Activated CD8-positive, alpha-beta memory T cell treated with anti-CD3 and anti-CD28 coated beads for 4 hours (primary cell): ENCODE data around the gene TNFAIP3.
"Not testable (repeated sequence)": the region's sequence is repeated elsewhere in the genome, so short reads cannot be mapped to it uniquely, and the experiment has no call there.

Experiments
- DNase-seq, 2 donors: peaks; one replicate each; pipeline ENCODE4 v3.0.0-alpha.2; 2020; ENCODE audit warnings: low read depth in 2 of 2

The TNFAIP3 gene

GRCh38 chr6:137878029-137878428, 11.0 kb downstream of the TNFAIP3 start:
- DNase-seq = no peak

DNA sequence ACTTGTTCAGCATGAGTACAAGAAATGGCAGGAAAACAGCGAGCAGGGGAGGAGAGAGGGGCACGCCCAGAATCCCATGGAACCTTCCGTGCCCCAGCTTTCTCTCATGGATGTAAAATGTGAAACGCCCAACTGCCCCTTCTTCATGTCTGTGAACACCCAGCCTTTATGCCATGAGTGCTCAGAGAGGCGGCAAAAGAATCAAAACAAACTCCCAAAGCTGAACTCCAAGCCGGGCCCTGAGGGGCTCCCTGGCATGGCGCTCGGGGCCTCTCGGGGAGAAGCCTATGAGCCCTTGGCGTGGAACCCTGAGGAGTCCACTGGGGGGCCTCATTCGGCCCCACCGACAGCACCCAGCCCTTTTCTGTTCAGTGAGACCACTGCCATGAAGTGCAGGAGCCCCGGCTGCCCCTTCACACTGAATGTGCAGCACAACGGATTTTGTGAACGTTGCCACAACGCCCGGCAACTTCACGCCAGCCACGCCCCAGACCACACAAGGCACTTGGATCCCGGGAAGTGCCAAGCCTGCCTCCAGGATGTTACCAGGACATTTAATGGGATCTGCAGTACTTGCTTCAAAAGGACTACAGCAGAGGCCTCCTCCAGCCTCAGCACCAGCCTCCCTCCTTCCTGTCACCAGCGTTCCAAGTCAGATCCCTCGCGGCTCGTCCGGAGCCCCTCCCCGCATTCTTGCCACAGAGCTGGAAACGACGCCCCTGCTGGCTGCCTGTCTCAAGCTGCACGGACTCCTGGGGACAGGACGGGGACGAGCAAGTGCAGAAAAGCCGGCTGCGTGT, 11.6 kb downstream of the TNFAIP3 start:
- DNase-seq = no peak

DNA sequence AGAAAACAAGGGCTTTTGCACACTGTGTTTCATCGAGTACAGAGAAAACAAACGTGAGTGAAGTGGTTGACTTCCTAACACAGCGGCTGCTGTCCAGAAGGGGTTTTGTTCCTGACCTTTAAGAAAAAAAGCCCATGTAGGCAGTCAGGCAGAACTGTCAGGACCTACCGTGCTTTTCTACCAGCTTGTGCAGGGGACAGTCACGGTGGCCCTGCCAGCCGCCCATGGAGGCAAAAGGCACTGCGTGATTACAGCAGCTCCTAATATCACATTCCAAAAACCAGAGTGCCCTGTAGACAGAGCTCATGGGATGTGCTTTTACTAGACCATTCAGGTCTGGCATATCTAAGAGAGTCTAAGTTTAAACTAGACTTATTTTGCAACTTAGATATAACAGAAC, 12.2 kb downstream of the TNFAIP3 start:
- no peak for DNase-seq

DNA sequence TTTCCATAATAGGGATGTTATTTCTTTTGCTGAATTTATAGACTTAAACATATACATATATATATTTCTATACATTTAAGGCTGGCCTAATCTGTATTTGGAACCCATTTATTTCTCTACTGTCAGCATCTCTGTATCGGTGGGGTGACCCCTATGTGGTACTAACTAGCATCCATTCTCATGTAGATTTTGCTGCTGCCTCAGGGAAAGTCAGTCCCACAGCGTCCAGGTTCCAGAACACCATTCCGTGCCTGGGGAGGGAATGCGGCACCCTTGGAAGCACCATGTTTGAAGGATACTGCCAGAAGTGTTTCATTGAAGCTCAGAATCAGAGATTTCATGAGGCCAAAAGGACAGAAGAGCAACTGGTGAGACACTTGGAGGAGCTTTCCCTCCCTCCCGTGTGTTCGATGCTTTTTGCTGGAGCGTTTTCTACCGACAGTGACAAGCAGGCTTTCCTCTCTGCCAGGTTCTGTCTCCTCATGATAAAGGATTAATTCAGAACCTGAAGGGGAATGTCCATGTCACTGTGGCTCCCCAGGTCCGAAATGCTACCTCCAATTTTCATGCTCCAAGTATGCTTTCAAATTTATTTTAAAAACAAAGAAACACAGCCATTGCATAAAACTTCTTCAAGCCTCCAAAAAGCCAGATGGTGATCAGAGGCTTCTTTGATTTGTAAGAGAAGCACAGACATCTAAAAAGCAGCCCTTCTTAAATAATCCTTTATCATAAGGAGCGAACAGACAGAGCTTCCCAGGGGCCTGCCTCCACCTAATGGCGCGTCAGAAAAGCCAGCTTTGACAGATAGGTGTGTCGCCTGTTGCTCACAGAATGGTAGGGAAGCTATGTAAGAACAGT, 13.1 kb downstream of the TNFAIP3 start:
- DNase-seq = no peak

- no peak for DNase-seq
These were observed 13.9 kb downstream of the TNFAIP3 start for GRCh38 chr6:137880746-137881521.

DNA sequence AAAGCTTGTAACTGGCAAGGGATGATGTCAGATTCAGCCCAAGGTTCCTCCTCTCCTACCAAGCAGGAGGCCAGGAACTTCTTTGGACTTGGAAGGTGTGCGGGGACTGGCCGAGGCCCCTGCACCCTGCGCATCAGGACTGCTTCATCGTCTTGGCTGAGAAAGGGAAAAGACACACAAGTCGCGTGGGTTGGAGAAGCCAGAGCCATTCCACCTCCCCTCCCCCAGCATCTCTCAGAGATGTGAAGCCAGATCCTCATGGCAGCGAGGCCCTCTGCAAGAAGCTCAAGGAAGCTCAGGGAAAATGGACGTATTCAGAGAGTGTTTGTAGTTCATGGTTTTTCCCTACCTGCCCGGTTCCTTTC, 14.4 kb downstream of the TNFAIP3 start:
- DNase-seq = no peak

- DNase-seq = no peak
These were observed 15.3 kb downstream of the TNFAIP3 start for GRCh38 chr6:137882225-137882961.

DNA sequence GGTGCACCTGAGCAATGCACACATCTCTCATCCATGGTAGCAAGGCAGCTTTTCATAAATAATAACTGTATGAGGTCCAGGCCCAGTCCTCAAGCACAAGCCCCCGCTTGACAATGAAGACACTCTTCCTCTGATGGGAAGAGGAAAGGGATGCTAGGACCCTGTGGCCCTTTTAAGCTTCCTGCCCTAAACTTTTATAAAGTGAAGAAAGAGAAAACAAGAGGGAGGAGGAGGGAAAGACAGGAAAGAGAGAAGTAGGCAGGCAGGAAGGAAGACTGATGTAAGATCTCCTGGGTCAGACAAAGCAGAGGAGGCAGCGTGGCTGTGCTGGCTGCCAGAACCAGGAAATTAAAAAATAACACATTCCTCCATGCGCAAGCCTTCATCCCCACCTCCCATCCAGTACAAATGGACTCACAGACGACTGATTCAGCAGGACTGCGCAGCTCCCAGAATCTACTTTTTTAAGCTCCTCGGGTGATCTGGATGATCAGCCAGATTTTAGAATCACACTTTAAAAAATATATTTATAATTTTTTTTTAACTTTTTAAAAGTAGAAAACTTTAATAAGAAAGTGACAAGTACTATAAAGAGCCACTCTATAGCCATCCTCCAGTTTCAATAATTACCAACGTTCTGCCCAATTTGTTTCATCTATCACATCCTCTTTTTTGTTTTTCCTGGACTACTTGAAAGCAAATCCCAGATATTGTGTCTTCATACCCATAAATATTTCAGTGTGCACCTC, 16.5 kb downstream of the TNFAIP3 start:
- no peak for DNase-seq

- DNase-seq = no peak
These were observed 17.3 kb downstream of the TNFAIP3 start for GRCh38 chr6:137884149-137884909.

DNA sequence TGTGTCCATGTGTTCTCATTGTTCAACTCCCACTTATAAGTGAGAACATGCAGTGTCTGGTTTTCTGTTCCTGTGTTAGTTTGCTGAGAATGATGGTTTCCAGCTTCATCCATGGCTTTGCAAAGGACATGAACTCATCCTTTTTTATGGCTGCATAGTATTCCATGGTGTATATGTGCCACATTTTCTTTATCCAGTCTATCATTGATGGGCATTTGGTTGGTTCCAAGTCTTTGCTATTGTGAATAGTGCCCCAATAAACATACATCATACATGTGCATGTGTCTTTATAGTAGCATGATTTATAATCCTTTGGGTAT, 17.8 kb downstream of the TNFAIP3 start:
- DNase-seq = not testable (repeated sequence)

DNA sequence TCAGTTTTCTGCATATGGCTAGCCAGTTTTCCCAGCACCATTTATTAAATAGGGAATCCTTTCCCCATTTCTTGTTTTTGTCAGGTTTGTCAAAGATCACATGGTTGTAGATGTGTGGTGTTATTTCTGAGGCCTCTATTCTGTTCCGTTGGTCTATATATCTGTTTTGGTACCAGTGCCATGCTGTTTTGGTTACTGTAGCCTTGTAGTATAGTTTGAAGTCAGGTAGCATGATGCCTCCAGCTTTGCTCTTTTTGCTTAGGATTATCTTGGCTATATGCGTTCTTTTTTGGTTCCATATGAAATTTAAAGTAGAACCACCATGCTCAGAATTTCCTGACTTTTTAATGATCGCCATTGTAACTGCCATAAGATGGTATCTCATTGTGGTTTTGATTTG, 19.2 kb downstream of the TNFAIP3 start:
- not testable (repeated sequence) for DNase-seq

- DNase-seq = no peak
These were observed 24.0 kb downstream of the TNFAIP3 start for GRCh38 chr6:137890983-137891537.

- no peak for DNase-seq
These were observed 25.2 kb downstream of the TNFAIP3 start for GRCh38 chr6:137892271-137892708.

DNA sequence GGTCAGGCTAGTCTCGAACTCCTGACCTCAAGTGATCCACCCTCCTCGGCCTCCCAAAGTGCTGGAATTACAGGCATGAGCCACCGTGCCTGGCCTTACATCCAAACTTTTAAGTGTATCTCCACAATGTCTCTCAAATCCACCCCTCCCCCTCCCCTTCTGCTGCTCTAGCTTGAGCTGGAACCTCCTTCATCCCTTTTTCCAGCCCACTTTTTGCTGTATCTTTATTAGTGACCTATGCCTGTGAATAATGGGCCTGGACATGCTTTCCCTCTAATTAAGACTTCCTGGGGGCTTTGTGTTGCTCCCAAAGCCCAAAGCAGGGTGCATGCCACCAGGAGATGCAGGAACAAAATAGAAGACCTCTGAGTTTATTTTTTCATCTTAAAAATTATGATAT, 26.1 kb downstream of the TNFAIP3 start:
- DNase-seq = no peak

DNA sequence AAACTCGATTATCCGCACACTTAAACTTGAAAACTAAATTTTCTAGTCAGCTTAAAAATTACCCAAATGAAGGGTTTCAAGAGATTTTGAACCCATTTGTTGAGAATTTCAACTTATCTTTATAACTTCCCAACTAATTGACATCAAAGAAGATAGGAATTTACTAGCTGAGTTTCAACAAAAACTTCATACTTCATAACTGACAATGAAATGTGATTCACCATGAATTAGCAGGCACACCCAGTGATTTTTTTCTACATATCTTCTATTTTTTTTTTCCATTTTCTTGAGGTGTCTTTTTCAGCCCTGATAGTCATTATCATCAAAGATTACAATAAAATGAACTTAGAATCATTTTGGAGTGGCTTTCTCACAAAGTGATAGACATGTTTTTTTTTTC, 26.7 kb downstream of the TNFAIP3 start:
- DNase-seq = no peak

GRCh38 chr6:137894378-137894777, 27.3 kb downstream of the TNFAIP3 start:
- DNase-seq = not testable (repeated sequence)

DNA sequence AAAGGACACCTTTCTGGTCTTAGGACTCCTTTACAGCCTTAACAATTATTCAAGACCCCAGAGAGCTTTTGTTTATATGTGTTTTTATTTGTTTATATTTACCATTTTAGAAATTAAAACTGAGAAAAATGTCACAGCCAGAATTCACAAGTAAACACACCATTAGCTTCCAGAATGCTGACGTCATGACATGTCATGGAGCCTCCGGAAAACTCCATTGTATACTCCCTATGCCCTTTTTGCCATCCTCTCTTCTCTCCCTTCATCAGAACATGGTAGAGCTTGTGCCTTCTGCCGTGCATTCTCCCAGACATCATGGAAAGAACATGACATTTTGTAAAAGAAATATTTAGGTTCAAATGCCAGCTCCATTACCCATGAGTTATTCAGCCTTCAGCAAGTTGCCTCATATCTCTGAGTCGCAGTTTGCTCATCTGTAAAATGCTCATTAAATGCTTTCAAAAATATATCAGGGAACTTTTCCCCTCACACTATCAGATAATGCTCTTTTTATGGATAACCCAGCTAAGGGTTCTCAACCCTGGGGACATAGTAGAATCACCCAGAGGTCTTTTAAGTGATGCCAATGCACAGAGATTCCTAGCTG, 27.8 kb downstream of the TNFAIP3 start:
- DNase-seq = no peak

DNA sequence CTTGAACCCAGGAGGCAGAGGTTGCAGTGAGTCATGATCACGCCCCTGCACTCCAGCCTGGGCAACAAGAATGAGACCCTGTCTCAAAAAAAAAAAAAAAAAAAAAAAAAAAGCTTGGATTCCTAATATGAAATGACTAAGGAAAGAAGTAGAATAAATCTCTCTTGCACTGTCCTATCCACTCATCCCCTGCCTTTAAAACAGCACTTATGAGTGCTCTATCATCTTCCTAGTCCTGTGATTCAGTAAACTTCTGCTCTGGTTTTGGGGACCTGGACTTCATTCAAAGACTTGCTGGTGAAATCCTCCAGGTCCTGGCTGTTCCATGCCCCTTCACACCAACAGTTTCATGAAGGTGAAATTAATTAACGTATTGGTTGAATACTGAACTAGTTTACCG, 29.6 kb downstream of the TNFAIP3 start:
- no peak for DNase-seq

DNA sequence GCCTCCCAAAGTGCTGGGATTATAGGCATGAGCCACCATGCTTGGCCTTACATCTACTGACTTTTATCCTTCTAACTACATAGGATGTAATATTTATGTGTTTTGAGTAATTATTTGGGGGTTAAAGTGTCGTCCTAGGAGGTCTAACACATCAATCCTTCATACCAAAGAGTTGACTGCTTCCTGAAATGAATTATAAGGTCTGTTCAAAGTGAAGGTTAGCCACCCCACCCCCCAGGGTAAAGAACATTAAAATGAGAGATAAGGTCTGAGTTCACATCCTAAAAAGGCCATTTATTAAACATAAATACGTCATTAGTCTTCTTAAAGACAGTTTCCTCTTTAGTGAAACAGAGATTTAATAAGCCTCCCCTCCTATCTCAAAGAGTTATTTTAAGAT, 33.8 kb downstream of the TNFAIP3 start:
- no peak for DNase-seq
